ENCODE results near the gene FLVCR1. TPM values are rescaled to one million over a fixed set of nuclear protein-coding genes. Genes with fewer than 3 reads are reported as not detected.

The FLVCR1 gene
- 7.6 and 7.8 TPM in 2 replicates for total RNA-seq

GRCh38 chr1:212857992-212858460 is at the start of gene FLVCR1:
Gene FLVCR1 (plus strand): TSS chr1:212858275. CDS start chr1:212858453, 178 bp downstream.

DNA sequence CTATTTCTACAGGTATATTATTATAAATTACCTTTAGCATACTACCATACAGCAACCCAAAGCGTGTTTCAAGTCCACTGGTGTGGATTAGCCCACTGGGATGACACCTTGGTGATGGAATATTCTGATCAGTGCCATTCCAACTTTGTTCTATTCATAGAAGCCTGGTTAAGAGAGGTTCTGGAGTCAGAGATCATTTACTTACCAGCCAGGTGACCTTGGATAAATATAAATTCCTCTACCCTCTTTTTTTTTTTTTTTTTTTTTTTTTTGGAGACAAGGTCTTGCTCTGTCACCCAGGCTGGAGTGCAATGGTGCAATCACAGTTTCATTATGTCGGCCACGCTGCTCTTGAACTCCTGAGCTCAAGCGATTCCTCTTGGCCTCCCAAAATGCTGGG is 10.5 kb upstream of the FLVCR1 start, which contains the start of gene SPATA45:
SPATA45 (minus strand) TSS at position 101 of the 400 bp plus-strand sequence. CDS start 11,500 bp downstream, outside the sequence.

Other genes with a start within 250 kb of the FLVCR1 start
- gene ATF3, start 249.5 kb upstream of the FLVCR1 start, total RNA-seq, result 4.0 and 6.3 TPM in 2 replicates
- gene BATF3, start 158.4 kb upstream of the FLVCR1 start, total RNA-seq, result not detected in 2 replicates
- gene NSL1, start 66.5 kb upstream of the FLVCR1 start, total RNA-seq, result 17.9 and 33.0 TPM in 2 replicates
- 7.8 and 12.8 TPM in 2 replicates for gene TATDN3, start 66.4 kb upstream of the FLVCR1 start, total RNA-seq
- not detected in 2 replicates for gene SPATA45, start 10.6 kb upstream of the FLVCR1 start, total RNA-seq
- 2.1 TPM in 1 of 2 replicates, not detected in the other for gene VASH2, start 92.3 kb downstream of the FLVCR1 start, total RNA-seq
- 16.2 and 19.1 TPM in 2 replicates for gene ANGEL2, start 157.6 kb downstream of the FLVCR1 start, total RNA-seq
- gene RPS6KC1, start 193.0 kb downstream of the FLVCR1 start, total RNA-seq, result 10.8 and 13.0 TPM in 2 replicates